ENCODE data around the gene RFX6. TPM values are rescaled to one million over a fixed set of nuclear protein-coding genes. Genes with fewer than 3 reads are reported as not detected.
A peak's percentile ranks its signal among the peaks of the same experiment; 100 is the strongest.

RFX6 gene
- total RNA-seq, 1 donor from 2014 or later = not detected

DNA sequence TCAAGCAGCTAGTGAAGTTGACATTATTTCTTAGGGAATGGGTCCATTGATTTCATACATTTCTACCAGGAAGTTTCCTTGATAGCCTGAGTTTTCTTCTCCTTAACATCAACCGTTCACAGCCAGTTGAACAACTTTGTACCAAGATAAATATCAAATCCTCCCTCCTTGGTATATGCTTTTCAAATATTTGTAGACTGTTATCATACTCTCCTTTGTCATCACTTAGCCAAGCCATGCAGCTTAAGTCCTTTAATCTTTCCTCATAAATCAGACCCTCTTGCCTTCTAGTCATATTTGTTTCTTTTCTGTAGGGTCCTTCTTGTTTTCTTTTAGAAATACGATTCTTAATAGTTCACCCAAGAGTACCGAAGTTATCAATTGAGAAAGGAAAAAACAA lies 25.6 kb downstream of the RFX6 start:
- DNase-seq = no peak

DNA sequence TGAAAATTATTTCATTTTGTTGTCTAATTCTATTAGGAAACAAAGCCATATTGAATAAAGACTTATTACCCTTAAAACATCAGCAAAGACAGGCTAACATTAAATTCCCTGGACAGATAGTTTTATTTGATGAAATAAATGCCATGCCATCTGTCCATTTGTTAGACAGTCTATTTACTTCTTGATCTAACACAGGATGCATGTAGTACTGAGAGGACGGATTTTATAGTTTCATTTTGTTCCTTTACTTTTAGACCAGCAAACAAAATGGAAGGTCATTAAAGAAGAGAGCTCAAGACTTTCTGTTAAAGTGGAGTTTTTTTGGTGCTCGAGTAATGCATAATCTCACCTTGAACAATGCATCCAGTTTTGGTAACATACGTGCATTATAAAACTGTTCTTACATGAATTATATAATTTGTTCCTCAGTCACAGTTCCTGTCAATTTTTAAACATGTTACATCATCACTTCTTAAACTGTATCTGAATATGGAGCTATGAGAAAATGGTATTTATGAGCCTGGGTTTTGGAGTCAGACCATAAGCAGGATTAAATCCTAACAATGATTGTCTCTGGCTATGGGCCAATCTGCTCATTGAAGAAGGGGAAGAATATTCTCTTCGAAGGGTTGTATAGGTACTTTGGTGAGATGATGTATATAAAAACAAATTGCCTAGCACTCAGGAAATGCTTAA lies 46.0 kb downstream of the RFX6 start:
- DNase-seq = no peak

DNA sequence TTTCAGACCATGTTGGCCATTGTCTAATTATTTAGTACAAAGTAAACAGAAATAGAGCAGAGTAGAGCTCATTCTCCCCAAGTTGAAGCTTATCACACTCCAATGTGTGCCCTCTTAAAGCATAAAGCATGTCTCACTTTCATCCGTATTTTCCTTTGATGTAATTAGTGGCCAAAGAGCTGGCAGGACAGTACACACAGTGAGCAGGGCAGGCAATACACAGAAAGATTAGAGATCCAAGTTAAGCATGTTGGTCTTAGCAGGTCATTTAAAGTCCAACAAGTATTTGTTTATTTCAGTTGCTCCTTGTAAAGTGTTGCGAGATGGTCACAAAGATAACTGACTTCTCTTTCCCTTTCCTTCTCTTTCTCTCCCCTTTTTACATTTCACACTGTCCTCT lies 47.2 kb downstream of the RFX6 start:
- DNase-seq = no peak

DNA sequence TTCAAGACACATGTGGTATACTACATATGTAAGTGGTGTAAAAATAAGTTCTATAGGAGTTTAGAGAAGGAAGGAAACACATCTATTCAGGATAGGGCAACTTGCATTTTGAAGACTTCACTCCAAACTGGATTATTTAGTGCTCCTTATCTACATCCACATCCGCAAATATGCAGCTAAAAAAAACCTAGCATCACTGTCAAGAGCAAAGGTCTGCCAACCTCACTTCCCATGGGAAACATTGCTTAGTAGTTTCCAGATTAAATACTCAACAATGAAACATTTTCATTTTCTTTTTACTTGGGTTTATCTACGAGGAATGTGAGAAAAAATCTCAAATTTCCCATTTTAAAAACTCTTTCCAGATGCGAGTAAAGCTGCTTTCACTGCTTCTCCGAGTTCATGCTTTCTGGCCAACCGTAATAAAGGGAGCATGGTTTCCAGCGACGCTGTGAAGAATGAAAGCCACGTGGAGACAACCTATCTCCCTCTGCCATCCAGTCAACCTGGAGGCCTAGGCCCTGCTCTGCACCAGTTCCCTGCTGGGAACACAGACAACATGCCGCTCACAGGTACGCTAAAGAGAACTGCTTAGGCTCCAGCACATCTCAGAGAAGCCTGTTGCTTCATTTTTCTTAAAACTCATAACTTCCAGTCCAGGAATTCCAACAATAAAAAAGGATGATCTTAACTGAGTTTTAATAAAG lies 48.2 kb downstream of the RFX6 start:
- DNase-seq = no peak

DNA sequence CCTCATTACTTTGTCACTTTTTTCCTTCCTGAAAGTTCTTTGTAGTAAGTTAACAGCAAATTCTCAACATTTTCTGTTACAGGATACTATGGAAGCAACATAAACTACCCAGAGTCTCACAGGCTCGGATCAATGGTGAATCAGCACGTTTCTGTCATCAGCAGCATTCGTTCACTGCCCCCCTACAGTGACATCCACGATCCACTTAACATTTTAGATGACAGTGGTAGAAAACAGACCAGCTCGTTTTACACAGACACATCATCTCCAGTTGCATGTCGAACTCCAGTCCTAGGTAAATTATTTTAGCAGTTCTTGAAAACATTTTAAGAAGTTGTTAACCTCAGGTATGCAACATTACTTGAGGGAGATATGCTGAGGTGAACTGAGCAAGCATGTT lies 51.6 kb downstream of the RFX6 start:
- no peak for DNase-seq

DNA sequence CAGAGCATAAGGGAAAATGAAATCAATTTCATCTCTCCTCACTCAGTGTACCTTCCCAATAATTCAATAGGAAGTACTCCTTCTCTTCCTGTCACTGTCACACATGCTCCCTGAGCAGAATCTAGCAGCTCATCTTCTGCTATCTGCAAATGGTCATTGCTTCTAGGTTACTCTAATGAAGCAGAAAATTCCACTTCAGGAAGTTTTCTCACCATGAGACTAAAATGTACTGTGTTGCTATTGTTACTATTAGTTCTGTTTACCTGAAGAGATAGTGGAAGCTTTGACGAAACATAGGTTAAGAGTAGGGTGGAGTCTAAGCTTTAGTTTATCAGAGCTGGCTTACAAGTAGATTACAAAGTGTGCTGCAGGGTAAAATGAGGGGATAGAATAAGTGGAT lies 52.8 kb downstream of the RFX6 start:
- no peak for DNase-seq

DNA sequence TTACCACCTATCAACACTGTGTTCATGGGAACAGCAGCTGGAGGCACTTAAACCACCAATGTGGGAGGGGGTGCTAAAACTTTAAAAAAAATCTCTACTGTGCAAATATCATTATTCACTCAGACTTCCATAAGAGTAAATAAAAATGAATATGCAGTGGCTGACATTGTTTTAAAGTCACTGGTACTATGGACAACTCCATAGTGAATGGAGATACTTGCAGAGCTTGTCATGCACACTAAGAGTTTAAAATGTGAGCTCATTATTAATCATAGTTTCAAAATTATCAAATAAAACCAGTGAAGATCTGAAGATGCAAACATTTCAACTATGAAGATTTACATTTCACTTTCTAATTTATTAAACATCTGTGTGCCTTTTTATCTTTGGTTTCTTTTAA lies 54.4 kb downstream of the RFX6 start:
- DNase-seq = no peak

DNA sequence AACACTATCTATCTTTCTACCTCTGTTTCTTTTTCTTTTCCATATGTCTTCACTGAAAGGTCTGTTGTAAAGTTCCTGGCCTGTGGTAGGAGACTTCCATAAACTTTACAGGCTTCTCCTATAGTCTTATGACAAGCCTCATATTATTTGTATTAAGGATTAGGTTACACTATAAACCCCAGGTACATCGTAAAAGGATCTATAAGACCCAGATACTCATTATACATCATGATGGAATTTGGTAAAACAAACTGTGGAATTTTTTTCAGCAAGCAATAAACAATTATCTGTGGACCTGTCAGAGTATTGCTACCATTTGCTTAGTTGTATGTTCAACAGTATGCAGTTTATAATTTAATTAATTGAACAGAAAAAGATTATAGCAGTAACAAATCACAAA lies 55.5 kb downstream of the RFX6 start:
- DNase-seq = no peak

DNA sequence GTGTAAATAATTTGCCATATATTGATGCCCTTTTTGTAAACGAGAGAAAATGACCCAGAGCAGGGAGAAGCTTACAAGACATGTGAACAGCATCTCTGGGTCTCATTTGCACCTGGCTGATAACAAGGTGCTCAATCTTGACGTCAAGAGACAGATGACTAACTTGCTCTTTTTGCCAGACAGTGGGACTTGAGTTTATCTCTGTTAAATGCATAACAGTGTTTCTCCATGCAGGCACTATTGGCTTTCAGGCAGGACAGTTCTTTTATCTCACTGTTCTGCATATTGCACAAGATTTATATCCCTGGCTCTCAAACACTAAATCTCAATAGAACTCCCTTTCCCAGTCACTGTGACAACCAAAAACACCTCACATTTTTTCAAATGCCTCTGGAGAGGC lies 56.4 kb downstream of the RFX6 start:
- no peak for DNase-seq

DNA sequence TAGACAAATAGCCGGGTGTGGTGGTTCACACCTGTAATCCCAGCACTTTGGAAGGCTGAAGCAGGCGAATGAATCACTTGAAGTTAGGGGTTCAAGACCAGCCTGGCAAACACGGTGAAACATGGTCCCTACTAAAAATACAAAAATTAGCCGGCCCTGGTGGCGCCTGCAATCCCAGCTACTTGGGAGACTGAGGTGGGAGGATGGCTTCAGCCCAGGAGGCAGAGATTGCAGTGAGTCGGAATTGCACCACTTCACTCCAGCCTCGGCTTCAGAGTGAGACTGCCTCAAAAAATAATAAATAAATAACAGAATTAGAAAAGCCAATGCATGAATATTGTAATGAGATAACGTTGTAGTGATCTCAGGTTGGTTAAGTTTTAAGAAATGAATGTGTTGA lies 61.3 kb downstream of the RFX6 start:
- no peak for DNase-seq

DNA sequence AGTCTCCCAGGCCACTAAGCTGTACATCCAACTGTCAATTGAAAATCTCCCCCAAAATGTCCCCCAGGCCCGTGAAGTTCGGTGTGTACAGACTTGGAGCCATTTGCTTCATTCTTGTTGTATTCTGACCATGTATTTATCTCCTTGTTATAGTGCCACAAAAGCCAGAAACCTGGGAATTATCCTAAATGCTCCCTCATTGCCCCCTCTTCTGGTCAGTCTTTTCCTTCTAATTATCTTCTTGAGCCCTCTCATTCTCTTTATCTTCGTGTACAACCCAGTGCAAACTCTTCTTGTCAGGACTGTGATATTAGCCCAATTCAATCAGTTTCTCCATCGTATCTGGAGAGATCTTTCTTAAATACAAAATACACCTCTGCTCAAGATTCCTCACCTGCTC lies 64.7 kb downstream of the RFX6 start:
- DNase-seq = no peak

DNA sequence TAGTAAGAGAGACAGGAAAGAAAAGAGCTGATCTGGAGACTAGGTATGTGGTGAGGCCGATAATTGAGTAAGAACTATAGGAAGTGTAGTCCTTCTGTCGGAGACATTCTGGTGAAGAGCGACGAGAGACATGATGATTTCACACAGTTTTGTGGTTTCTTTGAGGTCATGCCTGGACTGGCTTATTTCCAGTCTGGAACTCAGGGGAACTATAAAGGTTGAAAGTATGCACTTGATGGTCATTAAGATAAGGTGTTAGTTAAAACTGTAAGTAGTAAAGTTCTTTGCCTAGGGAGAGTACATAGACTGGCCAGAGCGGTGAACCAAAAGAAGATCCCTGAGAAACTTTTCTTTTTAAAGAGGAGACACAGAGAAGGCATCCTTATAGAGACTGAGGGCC lies 68.8 kb downstream of the RFX6 start:
- no peak for DNase-seq

DNA sequence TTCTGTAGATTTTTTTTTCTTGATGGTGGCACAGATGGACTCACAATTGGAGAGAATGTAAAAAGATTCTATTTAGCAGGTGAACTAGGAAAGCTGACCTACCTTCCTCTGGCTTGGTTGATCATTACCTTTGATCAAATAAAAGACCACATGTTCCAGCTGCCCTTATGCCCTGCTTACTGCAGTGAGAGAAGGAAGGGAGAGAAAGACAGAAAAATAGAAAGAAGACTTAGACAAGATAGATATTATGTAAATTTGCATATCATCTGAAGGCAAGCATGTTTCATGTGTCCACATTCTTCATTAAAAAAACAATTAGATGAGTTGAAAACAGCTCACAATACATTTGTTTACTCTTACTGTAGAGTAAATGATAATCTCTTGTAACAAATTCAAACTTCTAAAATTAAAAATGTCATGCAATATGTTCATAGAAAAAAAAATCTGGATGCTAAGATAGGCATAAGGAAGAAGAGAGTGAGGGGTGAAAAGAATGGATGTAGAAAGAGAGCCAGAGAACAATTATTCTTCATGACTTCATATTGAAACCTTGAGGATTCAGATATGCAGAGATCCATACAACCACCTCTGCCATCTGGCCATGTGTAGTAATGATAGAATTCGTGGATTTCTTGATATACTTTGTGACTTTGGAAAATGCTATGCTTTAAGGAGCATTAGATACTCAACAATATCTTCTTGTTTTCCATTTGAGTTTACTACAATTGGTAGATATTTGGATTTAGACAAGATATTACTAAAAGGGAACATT lies 71.7 kb downstream of the RFX6 start:
- DNase-seq = no peak

DNA sequence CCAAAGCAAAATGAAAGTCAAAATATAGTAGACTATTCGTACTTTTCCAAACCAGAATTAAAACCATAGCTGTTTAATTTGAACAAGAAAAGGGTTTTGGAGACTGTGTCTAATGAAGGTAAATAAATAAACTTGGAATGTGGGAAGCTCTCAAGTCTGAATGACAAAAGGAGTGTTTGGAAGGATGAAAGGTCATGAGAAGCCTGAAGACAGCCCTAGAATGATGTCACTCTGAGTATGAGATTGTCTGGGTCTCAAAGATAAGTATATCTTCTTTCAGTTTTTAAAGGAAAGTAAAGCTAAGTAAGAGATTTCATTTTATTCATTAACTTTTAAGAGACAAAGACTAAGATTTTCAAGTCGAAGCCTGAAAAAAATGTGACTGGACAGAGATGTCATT lies 72.9 kb downstream of the RFX6 start:
- DNase-seq = no peak

DNA sequence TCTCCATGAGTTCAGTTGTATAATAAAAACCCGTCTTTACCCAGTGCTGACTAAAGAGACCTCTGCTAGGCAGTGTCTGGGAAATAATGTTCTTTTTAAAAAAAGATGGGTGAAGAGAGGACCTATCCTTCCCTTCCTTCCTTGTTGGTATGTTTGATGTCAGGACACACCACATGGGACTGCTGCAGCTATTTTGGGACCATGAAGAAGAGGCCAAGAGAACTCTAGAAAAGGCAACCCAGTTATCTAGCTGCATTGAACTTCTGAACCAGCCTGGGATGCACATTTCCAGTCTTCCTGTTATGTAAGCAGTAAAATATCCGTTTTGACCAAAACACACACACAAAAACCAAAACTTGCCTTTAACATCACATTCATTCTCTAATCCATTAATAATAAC lies 77.3 kb downstream of the RFX6 start:
- no peak for DNase-seq

DNA sequence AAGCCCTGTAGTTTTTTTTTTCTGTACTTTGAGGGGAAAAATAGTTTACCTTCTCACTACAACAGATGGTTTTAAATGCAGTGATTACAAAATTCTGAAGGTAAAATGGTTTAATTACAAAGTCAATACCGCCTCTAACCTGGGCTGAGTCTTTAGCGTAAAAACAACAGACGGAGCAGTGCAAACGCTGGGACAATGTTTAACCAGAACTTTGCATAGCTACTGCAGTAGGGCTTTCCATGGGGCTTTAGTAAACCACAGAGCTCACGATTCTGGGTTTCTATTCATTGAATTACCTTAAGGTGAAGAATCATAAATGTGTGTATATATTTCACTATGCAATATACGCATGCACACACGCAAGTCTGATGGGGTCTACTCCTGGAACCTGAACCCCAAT lies 77.9 kb downstream of the RFX6 start:
- no peak for DNase-seq

DNA sequence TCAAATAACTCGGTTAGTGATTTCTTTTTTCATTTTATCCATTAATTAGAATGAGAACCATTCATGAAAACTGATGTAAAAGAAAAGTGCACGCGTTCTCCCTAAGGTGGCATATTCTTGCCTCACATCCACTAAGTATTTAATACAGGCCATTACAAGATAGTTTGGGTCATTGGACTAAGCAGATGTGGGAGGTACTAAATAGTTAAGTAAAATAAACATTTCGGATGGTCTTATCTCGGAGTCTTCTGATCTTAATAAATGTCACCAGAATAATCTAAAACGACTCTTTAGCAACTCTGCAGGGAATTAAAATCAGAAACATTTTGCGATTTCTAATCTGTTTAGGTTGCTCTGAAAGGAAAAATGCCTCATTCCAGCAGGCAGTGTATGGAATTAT lies 78.7 kb downstream of the RFX6 start:
- DNase-seq = no peak

DNA sequence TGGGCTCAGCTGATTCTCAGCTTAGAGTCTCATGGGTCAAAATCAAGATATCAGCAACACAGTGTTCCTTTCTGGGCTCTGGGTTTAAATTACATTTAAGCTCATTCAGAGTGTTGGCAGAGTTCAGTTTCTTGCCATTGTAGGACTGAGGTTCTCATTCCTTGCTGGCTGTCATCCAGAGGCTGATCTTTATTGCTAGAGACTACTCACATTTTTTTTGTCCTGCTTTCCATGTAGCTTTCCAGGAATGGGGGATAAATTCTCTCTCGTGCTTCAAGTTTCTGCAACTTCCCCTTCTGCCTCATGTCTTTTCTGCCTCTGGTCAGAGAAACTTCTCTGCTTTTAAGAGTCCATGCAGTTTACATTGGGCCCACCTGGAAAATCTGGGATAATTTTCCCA lies 86.9 kb downstream of the RFX6 start:
- no peak for DNase-seq

DNA sequence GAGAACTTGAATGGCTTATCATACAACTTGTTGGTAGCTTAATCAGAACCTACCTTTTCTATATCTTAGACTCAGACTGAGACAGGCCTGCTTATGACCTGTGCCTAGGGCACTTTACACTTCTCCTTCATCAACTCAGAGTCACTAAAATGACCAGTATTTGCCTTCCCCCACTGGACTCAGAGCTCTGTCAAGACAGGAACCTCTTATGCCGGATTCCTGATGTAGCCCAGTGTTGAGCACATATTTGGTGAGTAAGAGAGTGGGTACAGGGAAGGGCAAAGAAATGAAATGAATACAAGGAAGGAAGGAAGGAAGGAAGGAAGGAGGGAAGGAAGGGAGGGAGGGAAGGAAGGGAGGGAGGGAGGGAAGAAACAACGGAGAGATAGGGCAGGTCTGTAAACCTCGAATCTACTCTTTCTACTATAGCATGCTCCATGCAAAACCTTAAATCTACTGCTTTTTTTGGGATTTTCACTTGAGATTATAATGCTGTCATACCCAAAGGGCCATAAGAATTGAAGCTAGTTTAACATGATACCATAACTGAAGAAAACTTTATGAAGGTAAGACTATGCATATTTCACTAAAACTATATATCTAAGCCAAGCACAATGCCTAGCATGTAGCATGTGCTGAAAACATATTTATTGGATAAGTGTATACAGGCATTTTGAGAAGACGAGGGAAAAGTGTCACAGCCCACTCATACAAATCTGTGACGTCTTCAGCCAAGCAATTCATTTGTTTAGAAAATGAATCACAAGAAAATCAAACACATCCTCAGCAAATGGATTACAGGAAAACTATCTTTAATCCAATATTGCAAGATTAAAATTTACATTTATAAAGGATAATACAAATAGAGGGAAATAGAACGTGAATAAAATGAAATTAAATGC lies 89.9 kb downstream of the RFX6 start:
- no peak for DNase-seq

DNA sequence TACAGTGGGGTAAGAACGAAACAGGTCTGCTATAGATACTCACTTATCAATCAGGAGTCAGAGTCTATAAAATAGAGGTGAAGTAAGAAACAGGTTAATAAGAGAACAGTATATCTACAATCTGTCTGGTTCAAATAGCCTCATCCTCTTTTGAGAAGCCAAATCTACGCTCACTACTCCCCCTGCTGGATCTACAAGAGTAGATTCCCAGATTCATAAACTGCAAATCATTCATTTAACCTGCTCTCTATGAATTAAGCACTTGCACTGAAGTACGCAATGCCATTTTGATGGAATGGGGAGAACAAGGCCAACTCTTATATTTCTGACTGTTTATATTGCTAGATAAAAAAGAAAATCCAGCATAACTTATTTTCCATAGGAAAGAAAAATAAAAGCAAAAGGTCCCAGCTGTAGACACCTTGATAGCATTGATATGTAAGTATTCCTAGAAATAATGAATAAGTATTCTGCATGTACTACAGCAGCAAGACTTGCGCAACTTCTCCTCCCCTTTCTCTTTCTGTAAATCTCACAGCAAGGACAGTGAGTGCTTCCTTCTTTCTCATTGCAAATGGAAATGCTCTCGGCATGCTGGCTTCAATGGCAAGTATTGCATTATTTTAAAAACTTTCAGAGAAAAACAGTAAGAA lies 92.3 kb downstream of the RFX6 start:
- peak; percentile 0 for DNase-seq

DNA sequence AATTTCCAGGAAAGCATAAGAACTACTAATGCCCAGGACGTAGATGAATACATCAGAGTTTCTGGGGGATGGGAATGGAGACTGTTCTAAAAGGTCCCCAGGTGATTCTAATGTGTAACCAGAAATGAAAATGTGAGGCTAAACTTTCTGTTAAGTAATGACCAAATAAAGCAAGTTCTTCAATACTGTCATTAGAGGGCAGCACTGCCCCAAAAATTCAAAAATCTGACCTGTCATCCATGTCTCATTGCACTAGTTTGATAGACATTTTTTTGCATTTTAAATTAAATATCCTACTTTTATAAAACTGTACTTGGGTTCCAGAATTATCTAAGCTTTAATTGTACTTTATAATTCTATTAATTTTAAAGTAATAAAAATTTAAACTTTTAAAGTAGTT lies 94.9 kb downstream of the RFX6 start:
- no peak for DNase-seq

DNA sequence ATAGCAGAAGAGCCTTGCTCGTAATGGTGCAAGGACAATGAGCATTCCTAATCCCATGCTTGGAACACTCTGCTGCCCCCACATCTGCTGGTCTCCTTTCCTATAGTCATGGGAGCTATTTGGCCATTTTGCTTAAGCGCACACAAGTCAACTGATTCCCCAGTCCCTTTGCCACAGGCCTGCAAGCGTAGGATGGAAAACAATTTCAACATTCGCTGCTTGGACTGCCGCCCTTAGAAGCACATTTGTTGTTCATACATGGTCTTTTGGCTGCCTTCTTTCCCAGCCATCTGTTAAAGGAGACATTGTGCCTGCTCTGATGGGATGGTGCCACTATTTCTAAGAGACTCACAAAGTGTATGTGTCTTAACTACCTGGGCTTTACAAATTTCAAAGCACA lies 96.9 kb downstream of the RFX6 start:
- no peak for DNase-seq
